Subcutaneous adipose tissue (tissue), 4 donors: ENCODE results near the gene RER1. TPM values are rescaled to one million over a fixed set of nuclear protein-coding genes. Genes with fewer than 3 reads are reported as not detected.

Experiments
- CTCF ChIP-seq: fragments of 450-650 bp; IDR thresholded peaks from one replicate; pipeline ENCODE4 v1.5.1; 2016; ENCODE audit warnings: low read depth, mild to moderate bottlenecking, control low read depth, antibody characterized with exemption, moderate library complexity
- total RNA-seq, 4 donors: library from RNA; depleted of rRNA; stranded (reverse); fragments of >200 nt; gene quantifications; one replicate each; pipeline ENCODE4 v1.1.0, GENCODE V29; 2016

The RER1 gene
- total RNA-seq, 4 donors from 2014 or later, result 60.5 to 92.3 (median 76.4) TPM

GRCh38 chr1:2404890-2405511 is 13.4 kb downstream of the RER1 start:
- no peak for TF ChIP-seq CTCF

GRCh38 chr1:2405588-2406295 is 14.1 kb downstream of the RER1 start:
- no peak for TF ChIP-seq CTCF

GRCh38 chr1:2406451-2407041 is 14.9 kb downstream of the RER1 start:
- no peak for TF ChIP-seq CTCF

GRCh38 chr1:2407166-2407990 is 15.7 kb downstream of the RER1 start:
- TF ChIP-seq CTCF, result no peak

- no peak for TF ChIP-seq CTCF
Observed at GRCh38 chr1:2407991-2408275, 16.3 kb downstream of the RER1 start.

- TF ChIP-seq CTCF, result no peak
Observed at GRCh38 chr1:2408456-2408855, 16.8 kb downstream of the RER1 start.

- TF ChIP-seq CTCF, result no peak
Observed at GRCh38 chr1:2408859-2409276, 17.2 kb downstream of the RER1 start.
